CD4-positive, alpha-beta T cell treated with Interleukin-1 beta for 1 hour (primary cell): ENCODE measurements around the gene GCGR.

Experiments used
- DNase-seq, 2 donors: peaks; one replicate each; pipeline ENCODE4 v3.0.0-alpha.2; 2020 to 2022

Gene GCGR

DNA sequence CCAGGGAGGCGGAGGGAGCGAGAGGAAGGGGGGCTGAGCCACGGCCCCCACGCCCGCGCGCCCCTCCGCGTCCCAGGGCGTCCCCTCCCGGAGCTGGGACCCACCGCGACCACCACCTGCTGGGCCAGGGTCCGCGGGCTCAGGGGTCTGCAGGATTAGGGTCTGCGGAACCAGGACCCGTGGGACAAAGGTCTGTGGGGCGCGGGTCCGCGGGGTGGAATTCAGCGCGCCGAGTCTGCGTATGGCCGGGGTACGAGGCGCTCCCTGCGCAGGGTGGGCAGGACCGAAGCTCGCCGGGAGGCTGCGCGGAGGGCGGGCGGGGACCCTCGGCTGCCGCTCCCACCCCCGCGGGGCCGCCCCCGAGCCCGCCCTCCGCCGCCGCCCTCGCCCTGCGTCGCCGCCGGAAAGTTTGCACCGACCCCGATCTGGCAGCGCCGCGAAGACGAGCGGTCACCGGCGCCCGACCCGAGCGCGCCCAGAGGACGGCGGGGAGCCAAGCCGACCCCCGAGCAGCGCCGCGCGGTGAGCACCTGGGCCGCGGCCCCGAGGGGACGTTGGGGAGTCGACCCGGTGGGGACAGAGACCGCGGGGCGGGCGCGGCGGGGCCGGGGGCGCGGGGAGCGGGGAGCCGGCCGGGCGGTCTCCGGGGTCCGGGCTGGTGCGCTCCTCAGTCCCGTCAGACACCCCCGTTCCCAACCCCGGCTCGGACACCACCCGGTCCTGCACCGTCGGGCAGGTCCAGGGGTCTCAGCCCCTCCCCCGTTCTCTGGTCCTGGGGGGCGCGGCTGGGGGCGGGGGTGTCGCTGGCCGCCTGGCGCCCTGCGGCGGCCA is at the start of gene GCGR:
Gene GCGR (plus strand): TSS at position 423 of the 831 bp plus-strand sequence. CDS start 4,869 bp downstream, outside the sequence.
- no peak for DNase-seq

DNA sequence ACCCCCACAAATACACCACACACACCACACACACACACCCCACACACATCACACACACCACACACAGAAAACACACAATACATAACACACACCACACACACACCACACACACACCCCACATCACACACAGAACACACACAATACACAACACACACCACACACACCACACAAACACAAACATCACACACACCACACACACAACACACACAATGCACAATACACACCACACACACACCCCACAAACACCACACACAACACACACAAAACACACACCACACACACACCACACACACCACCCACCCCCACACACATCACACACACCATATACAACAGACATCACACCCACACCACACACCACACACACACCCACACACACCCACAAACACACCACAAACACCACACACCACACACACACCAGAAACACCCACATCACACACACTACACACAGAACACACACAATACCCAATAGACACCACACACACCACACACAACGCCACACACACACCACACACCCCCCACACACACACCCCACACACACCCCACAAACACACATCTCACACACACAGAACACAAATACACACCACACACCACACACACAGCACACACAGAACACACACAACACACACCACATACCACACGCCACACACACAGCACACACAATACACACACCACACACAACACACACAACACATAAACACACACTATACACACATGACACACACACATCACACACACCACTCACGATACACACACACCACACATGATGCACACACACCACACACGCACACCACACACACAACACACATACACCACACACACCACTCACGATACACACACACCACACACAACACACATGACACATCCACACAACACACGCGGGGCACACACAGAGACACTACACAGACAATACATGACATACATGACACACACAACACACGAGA is 11.0 kb upstream of the GCGR start:
- DNase-seq = no peak

DNA sequence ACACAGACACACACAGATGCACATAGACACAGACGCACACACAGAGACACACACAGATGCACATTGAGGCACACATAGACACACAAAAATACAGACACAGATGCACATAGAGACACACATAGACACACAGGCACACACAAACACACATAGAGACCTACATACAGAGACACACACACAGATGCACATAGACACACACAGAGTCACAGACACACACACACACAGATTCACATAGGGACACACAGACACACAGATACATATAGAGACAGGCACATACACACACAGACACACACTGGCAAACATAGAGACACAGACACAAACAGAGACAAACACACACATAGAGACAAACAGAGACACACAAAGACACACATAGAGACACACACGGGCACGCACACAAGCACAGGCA is 9.9 kb upstream of the GCGR start:
- DNase-seq = no peak

DNA sequence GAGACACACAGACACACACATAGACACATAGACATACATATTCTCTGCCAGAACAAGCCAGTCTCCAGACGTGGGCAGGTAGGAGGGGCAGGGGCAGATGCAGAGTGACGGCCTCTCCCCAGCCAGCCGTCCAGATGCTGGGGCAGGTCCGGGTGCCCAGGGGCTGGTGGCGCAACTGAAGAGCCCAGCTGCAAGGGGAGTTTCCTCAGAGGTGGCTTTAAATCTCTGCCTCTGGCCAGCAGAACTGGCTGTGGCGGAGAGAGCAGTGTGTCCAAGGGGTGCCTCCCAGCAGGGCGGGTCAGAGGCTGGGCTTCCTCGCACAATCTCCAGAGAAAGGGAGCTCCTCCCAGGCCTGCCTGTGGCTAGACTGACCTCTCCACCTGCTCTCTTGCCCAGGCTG is 9.4 kb upstream of the GCGR start:
- no peak for DNase-seq

- DNase-seq = no peak
These were observed 2.6 kb upstream of the GCGR start for GRCh38 chr17:81801327-81801726.

DNA sequence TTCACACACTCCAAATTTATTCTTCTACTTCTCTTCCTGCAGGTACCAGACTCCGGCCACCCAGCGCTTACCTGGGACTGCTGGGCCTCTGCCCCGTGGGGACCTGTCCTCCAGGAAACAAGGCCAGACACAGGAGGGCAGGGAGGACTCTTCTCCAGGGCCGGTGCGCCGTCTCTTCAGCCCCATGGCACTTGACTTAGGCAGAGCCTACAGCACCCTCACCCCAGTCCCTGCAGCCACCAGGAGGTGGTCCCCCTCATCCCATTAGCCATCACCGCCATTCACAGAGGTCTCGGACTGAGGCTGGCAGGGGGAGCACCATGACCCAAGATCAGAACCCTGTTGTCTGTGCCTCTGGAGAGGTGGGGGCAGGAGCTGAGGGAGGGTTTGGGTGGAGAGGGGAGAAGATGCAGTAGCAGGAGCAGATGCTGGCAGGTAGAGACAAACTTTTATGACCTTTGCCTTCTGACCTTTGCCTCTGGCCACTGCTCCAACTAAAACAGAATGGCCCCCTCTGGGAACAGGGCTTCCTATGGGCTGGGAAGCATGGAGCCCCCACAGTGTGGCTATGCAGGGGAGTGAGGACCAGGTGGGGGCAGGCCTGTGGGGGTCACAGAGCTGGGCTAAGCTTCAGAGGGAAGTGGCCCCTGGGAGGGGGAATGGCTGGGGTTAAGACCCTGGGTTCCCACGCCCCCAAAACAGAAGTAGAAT is 1.7 kb upstream of the GCGR start:
- DNase-seq = no peak

- no peak for DNase-seq
These were observed 900 bp upstream of the GCGR start for GRCh38 chr17:81802856-81803643.

DNA sequence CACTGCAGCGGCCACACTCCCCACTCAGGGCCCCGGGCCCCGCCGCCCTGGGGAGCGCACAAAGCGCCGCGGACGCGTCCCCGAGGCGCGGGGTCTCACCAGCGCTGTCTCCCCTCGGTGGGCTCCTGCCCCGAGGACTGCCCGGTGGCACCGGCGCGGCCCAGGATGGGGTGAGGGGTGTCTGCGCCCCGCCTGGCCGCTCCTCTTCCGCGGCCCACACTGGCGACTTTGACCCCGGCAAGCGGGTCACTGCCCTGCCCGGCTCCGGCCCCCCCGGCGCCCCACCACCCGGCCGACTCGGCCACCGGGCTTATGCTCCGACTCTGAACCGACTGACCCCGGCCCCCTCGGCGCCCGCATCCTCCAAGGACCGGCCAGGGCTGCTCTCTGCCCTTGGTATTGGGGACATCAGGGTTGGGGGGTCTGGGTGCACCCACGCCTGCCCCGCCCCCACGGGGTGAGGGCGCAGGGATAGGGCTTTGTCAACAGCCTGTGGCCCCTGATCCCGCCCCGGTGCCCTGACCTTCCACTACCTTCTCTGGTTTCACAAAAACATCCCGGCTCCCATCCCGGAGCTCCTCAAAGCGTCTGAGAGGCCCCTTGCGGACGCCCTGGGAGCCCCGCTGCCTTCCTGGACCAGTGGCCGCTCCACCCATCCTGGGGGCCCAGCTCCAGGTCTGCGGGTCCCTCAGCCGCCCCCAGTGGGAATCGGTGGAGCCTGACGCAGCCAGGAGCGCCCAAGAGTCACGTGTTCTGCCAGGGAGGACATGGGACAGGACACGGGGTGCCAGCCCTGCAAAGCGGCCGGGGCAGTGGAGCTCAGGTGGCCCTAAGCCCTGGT is 829 bp downstream of the GCGR start:
- DNase-seq = no peak

- no peak for DNase-seq
These were observed 1.9 kb downstream of the GCGR start for GRCh38 chr17:81805707-81806460.

DNA sequence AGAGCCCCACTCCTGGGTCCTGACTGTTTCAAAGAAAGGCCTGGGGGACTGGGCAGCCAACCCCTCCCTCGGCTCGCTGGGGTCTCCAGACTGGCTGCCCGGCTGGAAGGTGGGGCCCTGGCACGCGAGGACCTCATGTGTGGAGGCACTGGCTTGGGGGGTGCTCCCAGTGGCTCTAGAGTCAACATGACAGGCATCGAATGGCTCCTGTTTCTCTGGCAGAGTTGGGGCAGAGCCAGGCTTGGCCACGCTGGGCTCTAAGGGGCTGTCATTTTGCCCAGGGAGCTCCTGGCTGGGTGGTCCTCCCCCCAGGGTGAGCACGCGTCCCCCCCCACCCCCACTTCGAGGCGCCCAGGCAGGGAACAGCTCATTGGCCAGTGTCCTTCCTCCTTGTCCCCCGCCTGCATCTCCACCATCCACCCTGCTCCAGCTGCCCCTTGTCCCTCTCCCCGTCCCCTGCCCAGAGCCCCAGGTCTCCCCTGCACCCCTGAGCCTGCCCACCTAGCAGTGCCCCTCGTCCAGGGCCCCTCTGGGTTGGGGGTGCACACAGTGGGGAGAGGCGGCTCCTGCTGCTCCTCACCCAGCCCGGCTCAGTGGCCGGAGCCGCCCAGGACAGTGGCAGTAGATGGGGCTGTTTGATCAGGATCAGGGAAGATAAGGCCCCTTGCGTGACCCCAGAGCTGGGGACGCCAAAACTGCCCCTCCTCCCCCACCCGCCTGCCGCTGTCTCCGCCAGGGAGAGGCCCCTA is 2.7 kb downstream of the GCGR start:
- no peak for DNase-seq

DNA sequence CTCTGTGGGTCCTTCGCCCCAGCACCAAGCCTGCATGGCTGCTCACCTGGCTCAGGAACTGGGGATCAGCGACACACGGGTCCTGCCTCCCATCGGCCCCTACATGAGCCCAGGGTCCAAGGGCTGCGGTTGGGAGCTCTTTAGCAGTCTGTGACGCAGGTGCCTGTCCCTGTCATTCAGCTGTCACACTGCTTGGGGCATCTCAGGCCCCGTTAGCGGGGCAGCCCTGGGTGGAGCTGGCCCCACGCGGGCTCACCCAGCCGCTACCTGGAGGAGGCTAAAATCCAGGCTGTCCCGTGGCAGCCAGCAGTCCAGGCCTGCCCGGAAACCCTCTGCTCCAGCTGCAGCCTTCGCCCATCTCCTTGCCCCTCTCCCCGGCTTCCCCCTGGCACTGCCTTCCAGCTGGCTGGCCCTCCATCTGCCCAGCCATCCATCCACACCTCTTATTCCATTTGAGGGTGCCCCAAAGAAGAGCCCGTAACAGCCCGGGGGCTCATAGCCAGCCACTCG is 3.3 kb downstream of the GCGR start:
- DNase-seq = no peak

- DNase-seq = no peak
These were observed 3.9 kb downstream of the GCGR start for GRCh38 chr17:81807839-81808238.

DNA sequence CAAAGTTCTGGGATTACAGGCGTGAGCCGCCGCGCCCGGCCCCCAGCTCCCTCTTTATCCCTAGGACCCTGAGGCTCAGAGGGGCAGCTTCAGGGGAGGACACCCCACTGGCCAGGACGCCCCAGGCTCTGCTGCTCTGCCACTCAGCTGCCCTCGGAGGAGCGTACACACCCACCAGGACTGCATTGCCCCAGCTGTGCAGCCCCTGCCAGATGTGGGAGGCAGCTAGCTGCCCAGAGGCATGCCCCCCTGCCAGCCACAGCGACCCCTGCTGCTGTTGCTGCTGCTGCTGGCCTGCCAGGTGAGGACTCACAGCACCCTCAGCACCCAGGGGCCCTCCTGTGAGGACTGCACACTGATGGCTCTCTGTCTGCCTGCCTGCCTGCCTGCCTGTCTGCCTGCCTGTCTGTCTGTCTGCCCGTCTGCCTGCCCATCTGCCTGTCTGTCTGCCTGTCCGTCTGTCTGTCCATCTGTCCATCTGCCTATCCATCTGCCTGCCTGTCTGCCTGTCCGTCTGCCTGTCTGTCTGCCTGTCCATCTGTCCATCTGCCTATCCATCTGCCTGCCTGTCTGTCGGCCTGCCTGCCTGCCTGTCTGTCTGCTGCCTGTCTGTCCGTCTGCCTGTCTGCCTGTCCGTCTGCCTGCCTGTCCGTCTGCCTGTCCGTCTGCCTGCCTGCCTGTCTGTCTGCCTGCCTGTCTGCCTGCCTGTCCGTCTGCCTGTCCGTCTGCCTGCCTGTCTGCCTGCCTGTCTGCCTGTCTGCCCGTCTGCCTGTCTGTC is 5.0 kb downstream of the GCGR start:
- no peak for DNase-seq

DNA sequence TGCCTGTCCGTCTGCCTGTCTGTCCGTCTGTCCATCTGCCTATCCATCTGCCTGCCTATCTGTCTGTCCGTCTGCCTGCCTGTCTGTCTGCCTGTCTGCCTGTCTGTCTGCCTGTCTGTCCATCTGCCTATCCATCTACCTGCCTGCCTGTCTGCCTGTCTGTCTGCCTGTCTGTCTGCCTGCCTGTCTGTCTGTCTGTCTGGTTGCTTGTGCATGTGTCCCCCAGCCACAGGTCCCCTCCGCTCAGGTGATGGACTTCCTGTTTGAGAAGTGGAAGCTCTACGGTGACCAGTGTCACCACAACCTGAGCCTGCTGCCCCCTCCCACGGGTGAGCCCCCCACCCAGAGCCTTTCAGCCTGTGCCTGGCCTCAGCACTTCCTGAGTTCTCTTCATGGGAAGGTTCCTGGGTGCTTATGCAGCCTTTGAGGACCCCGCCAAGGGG is 5.6 kb downstream of the GCGR start:
- no peak for DNase-seq

GRCh38 chr17:81810476-81810875 is 6.5 kb downstream of the GCGR start:
- DNase-seq = no peak

GRCh38 chr17:81810892-81811704 is 7.1 kb downstream of the GCGR start:
- DNase-seq = no peak

- no peak for DNase-seq
These were observed 8.0 kb downstream of the GCGR start for GRCh38 chr17:81811705-81812570.
